ENCODE measurements around the gene SYTL3. TPM values are rescaled to one million over a fixed set of nuclear protein-coding genes. Genes with fewer than 3 reads are reported as not detected.

The SYTL3 gene
- total and polyA plus RNA-seq, 9 of the 15 experiments (the other 6 are each of a cell fraction or from before 2014, with no cell fraction given) = 0.04 to 0.46 (median 0.17) TPM; not detected in 1

DNA sequence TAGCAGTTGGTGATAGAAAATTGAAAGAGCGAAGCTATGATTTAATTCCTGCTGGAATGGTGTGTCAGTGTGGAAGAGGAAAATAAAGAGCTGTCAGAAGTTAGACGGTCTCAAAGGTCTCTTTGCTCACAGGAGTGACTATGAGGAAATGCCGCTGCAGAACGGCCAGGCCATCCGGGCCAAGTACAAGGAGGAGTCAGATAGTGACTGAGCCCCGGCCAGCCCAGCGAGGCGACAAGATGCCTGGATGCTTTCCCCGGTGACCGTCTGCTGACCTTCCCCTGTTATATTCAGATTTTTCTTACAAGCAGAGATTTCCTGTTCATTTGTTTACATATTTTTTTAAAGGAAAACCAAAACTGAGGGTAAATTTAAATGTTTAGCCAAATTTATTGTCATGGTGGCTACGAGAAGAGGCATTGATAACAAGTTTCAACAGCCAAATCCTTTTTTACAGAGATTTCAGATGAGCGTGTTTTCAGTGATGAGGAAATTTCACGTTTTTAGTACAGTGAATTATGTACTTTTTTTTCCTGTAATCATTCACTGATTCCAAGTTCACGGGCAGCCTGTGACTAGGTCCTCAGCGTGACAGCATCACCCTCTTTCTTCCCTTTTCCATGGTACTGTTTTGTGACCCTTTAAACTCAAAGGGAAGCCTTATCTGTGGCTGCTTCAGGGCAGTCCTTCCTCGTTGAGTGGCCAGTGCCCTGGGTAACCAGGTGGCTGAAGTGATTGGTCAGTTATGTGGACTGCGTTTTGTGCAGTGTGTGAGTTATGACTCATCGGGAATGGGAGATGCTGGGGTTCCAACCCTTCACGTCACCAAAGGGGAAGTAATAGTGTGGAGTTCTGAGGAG, 17.9 kb upstream of the SYTL3 start (continued):
- TF ChIP-seq, protein P1, sequence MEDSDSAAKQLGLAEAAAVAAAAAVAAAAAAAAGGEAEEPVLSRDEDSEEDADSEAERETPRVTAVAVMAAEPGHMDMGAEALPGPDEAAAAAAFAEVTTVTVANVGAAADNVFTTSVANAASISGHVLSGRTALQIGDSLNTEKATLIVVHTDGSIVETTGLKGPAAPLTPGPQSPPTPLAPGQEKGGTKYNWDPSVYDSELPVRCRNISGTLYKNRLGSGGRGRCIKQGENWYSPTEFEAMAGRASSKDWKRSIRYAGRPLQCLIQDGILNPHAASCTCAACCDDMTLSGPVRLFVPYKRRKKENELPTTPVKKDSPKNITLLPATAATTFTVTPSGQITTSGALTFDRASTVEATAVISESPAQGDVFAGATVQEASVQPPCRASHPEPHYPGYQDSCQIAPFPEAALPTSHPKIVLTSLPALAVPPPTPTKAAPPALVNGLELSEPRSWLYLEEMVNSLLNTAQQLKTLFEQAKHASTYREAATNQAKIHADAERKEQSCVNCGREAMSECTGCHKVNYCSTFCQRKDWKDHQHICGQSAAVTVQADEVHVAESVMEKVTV (CRISPR knock-in tag; IDR thresholded peaks at IDR 0.05) = no peak
- TF ChIP-seq HDAC2 (IDR thresholded peaks at IDR 0.05) (no peak; the same call in 1 of the 2 replicates), KLF16 (IDR thresholded peaks at IDR 0.05) (no peak), ZNF282 (CRISPR knock-in tag; IDR thresholded peaks at IDR 0.05) (no peak), HEY1 (CRISPR knock-in tag; IDR thresholded peaks at IDR 0.05; ENCODE audit: borderline replicate concordance) (no peak), DPF2 (IDR thresholded peaks at IDR 0.05) (peak; percentile 81), PML (IDR thresholded peaks at IDR 0.05; ENCODE audit: low read length) (peak; percentile 69), HMG20B (CRISPR knock-in tag; IDR thresholded peaks at IDR 0.05) (no peak), ZNF384 (IDR thresholded peaks at IDR 0.05; ENCODE audit: low read depth, low read length) (no peak), NEUROD1 (IDR thresholded peaks at IDR 0.05; ENCODE audit: borderline replicate concordance, low read depth, low read length, partially characterized antibody) (no peak), ZNF766 (CRISPR knock-in tag; conservative IDR thresholded peaks at IDR 0.05) (no peak), BRD9 (IDR thresholded peaks at IDR 0.05; ENCODE audit: low read depth, partially characterized antibody) (no peak), SRSF3 (IDR thresholded peaks at IDR 0.05; ENCODE audit: insufficient read depth, low read length) (no peak), TFAM (CRISPR knock-in tag; conservative IDR thresholded peaks at IDR 0.05) (no peak), IRF2 (CRISPR knock-in tag; IDR thresholded peaks at IDR 0.05) (no peak), PRPF4 (IDR thresholded peaks at IDR 0.05; ENCODE audit: insufficient read depth, low read depth, low read length, poor library complexity, severe bottlenecking) (no peak), RAD21 (CRISPR knock-in tag; conservative IDR thresholded peaks at IDR 0.05 in 1 of 2, IDR thresholded peaks at IDR 0.05 in 1 of 2) (no peak), ZNF263 (CRISPR knock-in tag; IDR thresholded peaks at IDR 0.05; ENCODE audit: borderline replicate concordance) (no peak)
- TF ChIP-seq, protein P2, sequence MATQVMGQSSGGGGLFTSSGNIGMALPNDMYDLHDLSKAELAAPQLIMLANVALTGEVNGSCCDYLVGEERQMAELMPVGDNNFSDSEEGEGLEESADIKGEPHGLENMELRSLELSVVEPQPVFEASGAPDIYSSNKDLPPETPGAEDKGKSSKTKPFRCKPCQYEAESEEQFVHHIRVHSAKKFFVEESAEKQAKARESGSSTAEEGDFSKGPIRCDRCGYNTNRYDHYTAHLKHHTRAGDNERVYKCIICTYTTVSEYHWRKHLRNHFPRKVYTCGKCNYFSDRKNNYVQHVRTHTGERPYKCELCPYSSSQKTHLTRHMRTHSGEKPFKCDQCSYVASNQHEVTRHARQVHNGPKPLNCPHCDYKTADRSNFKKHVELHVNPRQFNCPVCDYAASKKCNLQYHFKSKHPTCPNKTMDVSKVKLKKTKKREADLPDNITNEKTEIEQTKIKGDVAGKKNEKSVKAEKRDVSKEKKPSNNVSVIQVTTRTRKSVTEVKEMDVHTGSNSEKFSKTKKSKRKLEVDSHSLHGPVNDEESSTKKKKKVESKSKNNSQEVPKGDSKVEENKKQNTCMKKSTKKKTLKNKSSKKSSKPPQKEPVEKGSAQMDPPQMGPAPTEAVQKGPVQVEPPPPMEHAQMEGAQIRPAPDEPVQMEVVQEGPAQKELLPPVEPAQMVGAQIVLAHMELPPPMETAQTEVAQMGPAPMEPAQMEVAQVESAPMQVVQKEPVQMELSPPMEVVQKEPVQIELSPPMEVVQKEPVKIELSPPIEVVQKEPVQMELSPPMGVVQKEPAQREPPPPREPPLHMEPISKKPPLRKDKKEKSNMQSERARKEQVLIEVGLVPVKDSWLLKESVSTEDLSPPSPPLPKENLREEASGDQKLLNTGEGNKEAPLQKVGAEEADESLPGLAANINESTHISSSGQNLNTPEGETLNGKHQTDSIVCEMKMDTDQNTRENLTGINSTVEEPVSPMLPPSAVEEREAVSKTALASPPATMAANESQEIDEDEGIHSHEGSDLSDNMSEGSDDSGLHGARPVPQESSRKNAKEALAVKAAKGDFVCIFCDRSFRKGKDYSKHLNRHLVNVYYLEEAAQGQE (IDR thresholded peaks at IDR 0.05; ENCODE audit: borderline replicate concordance) = peak; percentile 33; the same call in 1 of the 2 replicates
- TF ChIP-seq, protein P2 (CRISPR knock-in tag; IDR thresholded peaks at IDR 0.05; ENCODE audit: low read depth) = no peak

All from K562 (cell line).